Adrenal gland (tissue), 19 donors: Measurements from ENCODE around the gene SUPT6H. TPM values are rescaled to one million over a fixed set of nuclear protein-coding genes. Genes with fewer than 3 reads are reported as not detected.

ENCODE experiments used
- DNase-seq, 7 donors: peaks; one replicate each; pipeline ENCODE4 v3.0.0-alpha.2; 2019 to 2020
- H3K27ac ChIP-seq, 5 donors: fragments of 200-600 bp; sonication (generic) in 4 of 5; 1 replicate in 3 of 5; 2 replicates in 2 of 5; pipeline versions ENCODE4 v1.5.1 to v1.8.0; 2016 to 2020; ENCODE audit warnings: mild to moderate bottlenecking in 1 of 5
- H3K27me3 ChIP-seq: fragments of 200-600 bp; 2 replicates; pipeline ENCODE4 v1.8.0; 2021
- H3K36me3 ChIP-seq, 2 donors: fragments of 200-600 bp; replicated peaks in 1 of 2; 1 replicate in 1 of 2; 2 replicates in 1 of 2; pipeline versions ENCODE4 v1.5.1 to v1.8.0; 2018 to 2022
- H3K4me1 ChIP-seq, 2 donors: fragments of 200-600 bp; replicated peaks in 1 of 2; 1 replicate in 1 of 2; 2 replicates in 1 of 2; pipeline versions ENCODE4 v1.5.1 to v1.8.0; 2018 to 2021
- H3K4me3 ChIP-seq, 4 donors: fragments of 200-600 bp; sonication (generic) in 3 of 4; one replicate each; pipeline ENCODE4 v1.5.1; 2016 to 2018
- H3K9me3 ChIP-seq, 3 donors: fragments of 200-600 bp; sonication (generic) in 1 of 3; replicated peaks in 1 of 3; 1 replicate in 2 of 3; 2 replicates in 1 of 3; pipeline versions ENCODE4 v1.5.1 to v1.8.0; 2016 to 2021
- CTCF ChIP-seq, 6 experiments: fragments of 450-650 bp in 4 of 6; fragments of 200-600 bp in 2 of 6; sonication (generic) in 1 of 6; IDR thresholded peaks; 1 replicate in 5 of 6; 2 replicates in 1 of 6; pipeline versions ENCODE4 v1.5.1 to v1.8.0; 2016 to 2021; ENCODE audit warnings: antibody characterized with exemption in 6 of 6, mild to moderate bottlenecking in 2 of 6, moderate library complexity in 1 of 6
- POLR2A ChIP-seq, 2 donors: fragments of 450-650 bp; IDR thresholded peaks; one replicate each; pipeline ENCODE4 v1.6.1; 2017; ENCODE audit warnings: antibody characterized with exemption in 2 of 2, mild to moderate bottlenecking in 2 of 2, moderate library complexity in 1 of 2
- WGBS, 4 donors: extraction: QIAGEN DNeasy Blood & Tissue Kit in 2 of 4; methylation state at CpG; one replicate each; pipeline versions ENCODE4 v1.1.5 to v1.1.7; 2013 to 2017; 5-methylcytosine and 5-hydroxymethylcytosine counted together
- intact Hi-C, 2 donors: fragments of 100-400 bp; cut with DNase I; formaldehyde crosslinking; loops; one replicate each; pipeline versions ENCODE4 v1.14.1 to v1.15.0; 2022 to 2023
- long read RNA-seq, 10 donors: library from polyadenylated mRNA in 3 of 10; unstranded in 2 of 10; stranded (forward) in 1 of 10; transcript quantifications; one replicate each; pipeline ENCODE4 v2.0.0 and lab custom pipeline, GENCODE V29; 2021 to 2026
- polyA plus RNA-seq, 3 donors: library from polyadenylated mRNA; stranded (reverse); fragments of 200-250 nt in 2 of 3; fragments of 350-450 nt in 1 of 3; fragmentation: Illumina TruSeq in 1 of 3; extraction: RNeasy Lipid Tissue Mini Kit (QIAGEN cat#74804) in 1 of 3; gene quantifications; one replicate each; pipeline ENCODE4 v1.2.3, GENCODE V29; 2013 to 2014
- total RNA-seq, 9 donors: library from RNA; depleted of rRNA in 4 of 9; stranded (reverse); fragments of >200 nt in 4 of 9; fragments of 120-200 nt in 1 of 9; fragmentation: NEBNext Ultra II Directional in 1 of 9; extraction: Animal tissue kit (Norgen Biotek cat#: 25700) in 1 of 9; gene quantifications; one replicate each; pipeline versions ENCODE4 v1.1.0 to v1.2.4, GENCODE V29; 2013 to 2023
- donor health status: healthy with polysubstance abuse.
- donor health status: Bipolar disorder and iron deficiency.
- donor health status: DM: yes; HTN: yes; CAD: no.
- donor health status: DM: no; HTN: no; CAD: no.
- donor health status: DM: no; HTN: no; CAD: no.
- donor health status: DM: yes; HTN: yes; CAD: no.

The SUPT6H gene
- 100 to 1,000 TPM in 1 of 9 donors, 10 to 100 TPM in 8; 48.1 to 125 (median 68.5) TPM for total RNA-seq
- 10 to 100 TPM; 58.9 to 76.4 (median 74.2) TPM for polyA plus RNA-seq
- long read RNA-seq, donor 1, full-length matches to known transcripts: 3 of 28 reads
- long read RNA-seq, donor 1, partial matches to known transcripts: 25 of 28 reads
- long read RNA-seq, donor 1, other reads (novel, unspliced or antisense): 0 of 28 reads
- long read RNA-seq, donor 2, partial matches to known transcripts: 37 of 37 reads
- long read RNA-seq, donor 2, other reads (novel, unspliced or antisense): 0 of 37 reads
- long read RNA-seq, donor 3, full-length matches to known transcripts: 1 of 1 reads
- long read RNA-seq, donor 3, partial matches to known transcripts: 0 of 1 reads
- long read RNA-seq, donor 3, other reads (novel, unspliced or antisense): 0 of 1 reads
- long read RNA-seq, donor 4, partial matches to known transcripts: 6 of 8 reads
- long read RNA-seq, donor 4, other reads (novel, unspliced or antisense): 2 of 8 reads
- long read RNA-seq, donor 5, full-length matches to known transcripts: 30 of 50 reads
- long read RNA-seq, donor 5, partial matches to known transcripts: 17 of 50 reads
- long read RNA-seq, donor 5, other reads (novel, unspliced or antisense): 3 of 50 reads
- long read RNA-seq, donor 6, partial matches to known transcripts: 16 of 21 reads
- long read RNA-seq, donor 6, other reads (novel, unspliced or antisense): 5 of 21 reads
- long read RNA-seq, donor 7, partial matches to known transcripts: 5 of 5 reads
- long read RNA-seq, donor 7, other reads (novel, unspliced or antisense): 0 of 5 reads
- long read RNA-seq, donor 8, full-length matches to known transcripts: 2 of 18 reads
- long read RNA-seq, donor 8, partial matches to known transcripts: 6 of 18 reads
- long read RNA-seq, donor 8, other reads (novel, unspliced or antisense): 10 of 18 reads
- long read RNA-seq, donor 9, partial matches to known transcripts: 25 of 38 reads
- long read RNA-seq, donor 9, other reads (novel, unspliced or antisense): 13 of 38 reads
- long read RNA-seq, donor 10, partial matches to known transcripts: 18 of 18 reads
- long read RNA-seq, donor 10, other reads (novel, unspliced or antisense): 0 of 18 reads

- Histone ChIP-seq H3K4me1 (peaks cover 0 to 45% of the 10 kb centered on the region in 2 donors), H3K27me3 (no peaks in the 10 kb centered on the region), H3K27ac (peak within 1 kb of the TSS; percentile 88 to 100 (median 98)), H3K4me3 (peak within 1 kb of the TSS; percentile 50 to 97 (median 82)), H3K36me3 (peaks cover 0 to 22% of the 10 kb centered on the region in 2 donors), H3K9me3 (no peaks in the 10 kb centered on the region)
- peak; percentile 88 to 95 (median 92) for DNase-seq
- intact Hi-C loops: no loop called here
- 0 to 1% (median 1%) methylated on average over 25 to 66 of the region's 66 CpGs for WGBS, 4 donors
- peak in 1 of 6 experiments; percentile 15 for TF ChIP-seq CTCF (IDR thresholded peaks at IDR 0.05)
- peak; percentile 77 to 83 for TF ChIP-seq POLR2A (IDR thresholded peaks at IDR 0.05)
Measured at GRCh38 chr17:28661635-28662526, at the start of gene SUPT6H, which contains the start of gene SDF2. SUPT6H (plus strand) TSS chr17:28662205; CDS start chr17:28673402, 11,197 bp downstream. SDF2 (minus strand) TSS chr17:28661906; CDS start chr17:28661876, 30 bp downstream.

GRCh38 chr17:28612531-28612930, 49.5 kb upstream of the SUPT6H start:
- H3K36me3 ChIP-seq: peaks cover 0 to 41% of the 10 kb centered on the region in 2 donors
- WGBS, 4 donors: 53 to 76% (median 67%) methylated on average over 2 of the region's 2 CpGs

More at GRCh38 chr17:28612531-28612930, 49.5 kb upstream of the SUPT6H start:
- Histone ChIP-seq H3K27me3 (no peaks in the 10 kb centered on the region), H3K4me3 (no peak overlapping the region), H3K27ac (no peak overlapping the region), H3K4me1 (no peaks in the 10 kb centered on the region), H3K9me3 (no peaks in the 10 kb centered on the region)
- intact Hi-C loops: loop anchor here (5.0 to 10.0 kb wide), 2 partner anchors 65 to 118 kb away; no protein-coding TSS in a partner anchor
- TF ChIP-seq POLR2A (IDR thresholded peaks at IDR 0.05): no peak
- no peak for TF ChIP-seq CTCF (IDR thresholded peaks at IDR 0.05)
- DNase-seq: no peak
